HEK293 (cell line): Measurements from ENCODE around the gene BCDIN3D.

Experiments used
- GLIS2 ChIP-seq: fragments of 450-650 bp; formaldehyde crosslinking; IDR thresholded peaks from 2 replicates; pipeline ENCODE4 v1.5.1; 2016; ENCODE audit warnings: missing biosample characterization, missing genetic modification characterization
- OSR2 ChIP-seq: fragments of 450-650 bp; formaldehyde crosslinking; IDR thresholded peaks from 2 replicates; pipeline ENCODE4 v1.5.1; 2016; ENCODE audit warnings: missing biosample characterization, missing genetic modification characterization
- PRDM2 ChIP-seq: fragments of 450-650 bp; formaldehyde crosslinking; IDR thresholded peaks from 2 replicates; pipeline ENCODE4 v1.5.1; 2016; ENCODE audit warnings: missing biosample characterization, missing genetic modification characterization, borderline replicate concordance
- TRIM28 ChIP-seq: IDR thresholded peaks from 2 replicates; pipeline ENCODE4 v1.6.1; 2011; ENCODE audit warnings: low read length, control low read depth, borderline replicate concordance
- ZBTB49 ChIP-seq: fragments of 450-650 bp; formaldehyde crosslinking; IDR thresholded peaks from 2 replicates; pipeline ENCODE4 v1.5.1; 2016; ENCODE audit warnings: missing biosample characterization, missing genetic modification characterization, low read depth
- ZFP41 ChIP-seq: fragments of 450-650 bp; formaldehyde crosslinking; IDR thresholded peaks from 2 replicates; pipeline ENCODE4 v1.5.1; 2016; ENCODE audit warnings: missing biosample characterization, missing genetic modification characterization, borderline replicate concordance
- ZFP69B ChIP-seq: fragments of 450-650 bp; formaldehyde crosslinking; IDR thresholded peaks from 2 replicates; pipeline ENCODE4 v1.5.1; 2016; ENCODE audit warnings: missing biosample characterization, missing genetic modification characterization
- ZNF112 ChIP-seq: fragments of 450-650 bp; formaldehyde crosslinking; IDR thresholded peaks from 2 replicates; pipeline ENCODE4 v1.5.0; 2017; ENCODE audit warnings: missing biosample characterization, missing genetic modification characterization
- ZNF140 ChIP-seq: fragments of 450-650 bp; formaldehyde crosslinking; IDR thresholded peaks from 2 replicates; pipeline ENCODE4 v1.5.1; 2016; ENCODE audit warnings: missing biosample characterization, missing genetic modification characterization
- ZNF202 ChIP-seq: fragments of 450-650 bp; formaldehyde crosslinking; IDR thresholded peaks from 2 replicates; pipeline ENCODE4 v1.5.1; 2016; ENCODE audit warnings: missing biosample characterization, missing genetic modification characterization, borderline replicate concordance
- ZNF24 ChIP-seq: fragments of 450-650 bp; formaldehyde crosslinking; IDR thresholded peaks from 2 replicates; pipeline ENCODE4 v1.5.1; 2016; ENCODE audit warnings: missing biosample characterization, missing genetic modification characterization
- ZNF335 ChIP-seq: fragments of 450-650 bp; formaldehyde crosslinking; conservative IDR thresholded peaks from 2 replicates; pipeline ENCODE4 v1.5.1; 2016; ENCODE audit warnings: missing biosample characterization, missing genetic modification characterization
- ZNF558 ChIP-seq: fragments of 450-650 bp; formaldehyde crosslinking; IDR thresholded peaks from 2 replicates; pipeline ENCODE4 v1.5.1; 2016; ENCODE audit warnings: missing biosample characterization, missing genetic modification characterization
- ZNF561 ChIP-seq: fragments of 450-650 bp; IDR thresholded peaks from 2 replicates; pipeline ENCODE4 v1.5.1; 2018; ENCODE audit warnings: missing biosample characterization, missing genetic modification characterization, borderline replicate concordance
- ZNF610 ChIP-seq: fragments of 450-650 bp; formaldehyde crosslinking; IDR thresholded peaks from 2 replicates; pipeline ENCODE4 v1.5.1; 2016; ENCODE audit warnings: missing biosample characterization, missing genetic modification characterization, borderline replicate concordance
- ZNF658 ChIP-seq: fragments of 450-650 bp; formaldehyde crosslinking; IDR thresholded peaks from 2 replicates; pipeline ENCODE4; 2016; ENCODE audit warnings: missing biosample characterization, missing genetic modification characterization
- ZNF660 ChIP-seq: fragments of 450-650 bp; IDR thresholded peaks from 2 replicates; pipeline ENCODE4 v1.5.1; 2018; ENCODE audit warnings: missing biosample characterization, mild to moderate bottlenecking, missing genetic modification characterization
- ZNF692 ChIP-seq: fragments of 450-650 bp; formaldehyde crosslinking; IDR thresholded peaks from 2 replicates; pipeline ENCODE4 v1.5.1; 2016; ENCODE audit warnings: missing biosample characterization, missing genetic modification characterization
- ZNF776 ChIP-seq: fragments of 450-650 bp; formaldehyde crosslinking; IDR thresholded peaks from 2 replicates; pipeline ENCODE4 v1.5.0; 2017; ENCODE audit warnings: missing biosample characterization, missing genetic modification characterization, borderline replicate concordance
- ZNF777 ChIP-seq: fragments of 450-650 bp; formaldehyde crosslinking; IDR thresholded peaks from 2 replicates; pipeline ENCODE4 v1.5.1; 2017; ENCODE audit warnings: missing biosample characterization, missing genetic modification characterization, borderline replicate concordance
- ZNF830 ChIP-seq: fragments of 450-650 bp; IDR thresholded peaks from 2 replicates; pipeline ENCODE4 v1.5.0; 2018; ENCODE audit warnings: missing biosample characterization, missing genetic modification characterization, low read depth, mild to moderate bottlenecking, moderate library complexity
- ZNF837 ChIP-seq: fragments of 450-650 bp; formaldehyde crosslinking; IDR thresholded peaks from 2 replicates; pipeline ENCODE4 v1.5.1; 2016; ENCODE audit warnings: missing biosample characterization, missing genetic modification characterization
- ZSCAN23 ChIP-seq: fragments of 450-650 bp; formaldehyde crosslinking; IDR thresholded peaks from 2 replicates; pipeline ENCODE4 v1.5.1; 2016; ENCODE audit warnings: missing biosample characterization, missing genetic modification characterization
- TF ChIP-seq, protein P1 (sequence below): fragments of 450-650 bp; formaldehyde crosslinking; IDR thresholded peaks from 2 replicates; pipeline ENCODE4 v1.5.1; 2016; ENCODE audit warnings: missing biosample characterization, missing genetic modification characterization
- TF ChIP-seq, protein P2 (sequence below): fragments of 450-650 bp; formaldehyde crosslinking; IDR thresholded peaks from 2 replicates; pipeline ENCODE4; 2016; ENCODE audit warnings: missing biosample characterization, missing genetic modification characterization
- TF ChIP-seq, protein P3 (sequence below): fragments of 450-650 bp; formaldehyde crosslinking; IDR thresholded peaks from 2 replicates; pipeline ENCODE4 v1.5.1; 2017; ENCODE audit warnings: missing biosample characterization, missing genetic modification characterization

BCDIN3D gene

GRCh38 chr12:49832836-49833421 is 10.0 kb downstream of the BCDIN3D start (continued):
- TF ChIP-seq ZBTB49 (tag by site-specific recombination) (no peak), TRIM28 (no peak), ZNF112 (tag by site-specific recombination) (no peak), ZNF558 (tag by site-specific recombination) (no peak), ZNF24 (peak; percentile 70; the same call in 1 of the 2 replicates), ZFP69B (tag by site-specific recombination) (no peak; the same call in 1 of the 2 replicates), ZSCAN23 (tag by site-specific recombination) (no peak), ZNF692 (0 out of 2 replicates have a peak, but pooled peaks have one; percentile 15), ZNF837 (no peak), ZNF660 (tag by site-specific recombination) (peak; percentile 99), PRDM2 (tag by site-specific recombination) (no peak), ZNF776 (no peak), GLIS2 (tag by site-specific recombination) (no peak), ZNF202 (tag by site-specific recombination) (no peak), ZNF335 (tag by site-specific recombination) (peak; percentile 56), ZNF777 (tag by site-specific recombination) (no peak), ZFP41 (no peak), ZNF830 (no peak), ZNF140 (tag by site-specific recombination) (no peak), OSR2 (tag by site-specific recombination) (no peak), ZNF658 (tag by site-specific recombination) (no peak), ZNF610 (tag by site-specific recombination) (no peak), ZNF561 (tag by site-specific recombination) (no peak)
- TF ChIP-seq, protein P1, sequence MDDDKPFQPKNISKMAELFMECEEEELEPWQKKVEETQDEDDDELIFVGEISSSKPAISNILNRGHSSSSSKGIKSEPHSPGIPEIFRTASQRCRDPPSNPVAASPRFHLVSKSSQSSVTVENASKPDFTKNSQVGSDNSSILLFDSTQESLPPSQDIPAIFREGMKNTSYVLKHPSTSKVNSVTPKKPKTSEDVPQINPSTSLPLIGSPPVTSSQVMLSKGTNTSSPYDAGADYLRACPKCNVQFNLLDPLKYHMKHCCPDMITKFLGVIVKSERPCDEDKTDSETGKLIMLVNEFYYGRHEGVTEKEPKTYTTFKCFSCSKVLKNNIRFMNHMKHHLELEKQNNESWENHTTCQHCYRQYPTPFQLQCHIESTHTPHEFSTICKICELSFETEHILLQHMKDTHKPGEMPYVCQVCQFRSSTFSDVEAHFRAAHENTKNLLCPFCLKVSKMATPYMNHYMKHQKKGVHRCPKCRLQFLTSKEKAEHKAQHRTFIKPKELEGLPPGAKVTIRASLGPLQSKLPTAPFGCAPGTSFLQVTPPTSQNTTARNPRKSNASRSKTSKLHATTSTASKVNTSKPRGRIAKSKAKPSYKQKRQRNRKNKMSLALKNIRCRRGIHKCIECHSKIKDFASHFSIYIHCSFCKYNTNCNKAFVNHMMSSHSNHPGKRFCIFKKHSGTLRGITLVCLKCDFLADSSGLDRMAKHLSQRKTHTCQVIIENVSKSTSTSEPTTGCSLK (tag by site-specific recombination) = no peak
- TF ChIP-seq, protein P2, sequence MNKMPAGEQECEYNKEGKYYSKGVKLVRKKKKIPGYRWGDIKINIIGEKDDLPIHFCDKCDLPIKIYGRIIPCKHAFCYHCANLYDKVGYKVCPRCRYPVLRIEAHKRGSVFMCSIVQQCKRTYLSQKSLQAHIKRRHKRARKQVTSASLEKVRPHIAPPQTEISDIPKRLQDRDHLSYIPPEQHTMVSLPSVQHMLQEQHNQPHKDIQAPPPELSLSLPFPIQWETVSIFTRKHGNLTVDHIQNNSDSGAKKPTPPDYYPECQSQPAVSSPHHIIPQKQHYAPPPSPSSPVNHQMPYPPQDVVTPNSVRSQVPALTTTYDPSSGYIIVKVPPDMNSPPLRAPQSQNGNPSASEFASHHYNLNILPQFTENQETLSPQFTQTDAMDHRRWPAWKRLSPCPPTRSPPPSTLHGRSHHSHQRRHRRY (tag by site-specific recombination) = no peak
- TF ChIP-seq, protein P3, sequence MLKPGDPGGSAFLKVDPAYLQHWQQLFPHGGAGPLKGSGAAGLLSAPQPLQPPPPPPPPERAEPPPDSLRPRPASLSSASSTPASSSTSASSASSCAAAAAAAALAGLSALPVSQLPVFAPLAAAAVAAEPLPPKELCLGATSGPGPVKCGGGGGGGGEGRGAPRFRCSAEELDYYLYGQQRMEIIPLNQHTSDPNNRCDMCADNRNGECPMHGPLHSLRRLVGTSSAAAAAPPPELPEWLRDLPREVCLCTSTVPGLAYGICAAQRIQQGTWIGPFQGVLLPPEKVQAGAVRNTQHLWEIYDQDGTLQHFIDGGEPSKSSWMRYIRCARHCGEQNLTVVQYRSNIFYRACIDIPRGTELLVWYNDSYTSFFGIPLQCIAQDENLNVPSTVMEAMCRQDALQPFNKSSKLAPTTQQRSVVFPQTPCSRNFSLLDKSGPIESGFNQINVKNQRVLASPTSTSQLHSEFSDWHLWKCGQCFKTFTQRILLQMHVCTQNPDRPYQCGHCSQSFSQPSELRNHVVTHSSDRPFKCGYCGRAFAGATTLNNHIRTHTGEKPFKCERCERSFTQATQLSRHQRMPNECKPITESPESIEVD (tag by site-specific recombination) = no peak
